Endodermal cell (in vitro differentiated cells): ENCODE results near the gene KRTAP5-10. TPM values are rescaled to one million over a fixed set of nuclear protein-coding genes. Genes with fewer than 3 reads are reported as not detected.

Source experiments
- DNase-seq: peaks from one replicate; pipeline ENCODE4 v3.0.0-alpha.2; 2017
- H3K27ac ChIP-seq: 2 replicates; pipeline ENCODE4 v1.5.1; 2013; ENCODE audit warnings: mild to moderate bottlenecking, low read depth, low read length, moderate library complexity
- H3K27me3 ChIP-seq: 2 replicates; pipeline ENCODE4 v1.6.1; 2013; ENCODE audit warnings: mild to moderate bottlenecking, low read length, moderate library complexity; ENCODE audit not compliant: insufficient read depth, control insufficient read depth, poor library complexity, severe bottlenecking
- H3K36me3 ChIP-seq: 2 replicates; pipeline ENCODE4 v1.7.0; 2013; ENCODE audit warnings: mild to moderate bottlenecking, low read length, moderate library complexity; ENCODE audit not compliant: control insufficient read depth, insufficient read depth
- H3K4me1 ChIP-seq: one replicate; pipeline ENCODE4 v1.7.0; 2013; ENCODE audit warnings: low read length; ENCODE audit not compliant: control insufficient read depth, insufficient read depth
- H3K4me3 ChIP-seq: 2 replicates; pipeline ENCODE4 v1.5.1; 2013; ENCODE audit warnings: mild to moderate bottlenecking, low read length, moderate library complexity
- H3K9ac ChIP-seq: 2 replicates; pipeline ENCODE4 v1.6.1; 2013; ENCODE audit warnings: mild to moderate bottlenecking, low read length, moderate library complexity; ENCODE audit not compliant: poor library complexity, severe bottlenecking; ENCODE audit errors: extremely low read depth
- H3K9me3 ChIP-seq: 2 replicates; pipeline ENCODE4 v1.6.1; 2013; ENCODE audit warnings: mild to moderate bottlenecking, low read length, moderate library complexity; ENCODE audit not compliant: control insufficient read depth
- H3K27ac Mint-ChIP-seq: 2 replicates; pipeline ENCODE4 v1.8.0; 2020; ENCODE audit warnings: mixed read lengths
- H3K27me3 Mint-ChIP-seq: 2 replicates; pipeline ENCODE4 v1.8.0; 2021; ENCODE audit warnings: mild to moderate bottlenecking, mixed read lengths; ENCODE audit not compliant: insufficient read depth
- H3K36me3 Mint-ChIP-seq: 2 replicates; pipeline ENCODE4 v1.8.0; 2020; ENCODE audit warnings: low read depth, mixed read lengths
- H3K4me1 Mint-ChIP-seq: 2 replicates; pipeline ENCODE4 v1.8.0; 2020; ENCODE audit warnings: mixed read lengths
- H3K4me3 Mint-ChIP-seq: 2 replicates; pipeline ENCODE4 v1.8.0; 2020; ENCODE audit warnings: mild to moderate bottlenecking, moderate library complexity, mixed read lengths
- H3K9me3 Mint-ChIP-seq: 2 replicates; pipeline ENCODE4 v1.8.0; 2020; ENCODE audit warnings: mild to moderate bottlenecking, mixed read lengths
- WGBS, 2 experiments: methylation state at CpG; one replicate each; pipeline versions ENCODE4 v1.1.5 to v1.1.7; 2013; ENCODE audit warnings: missing lambda C conversion rate in 2 of 2, mixed read lengths in 1 of 2; ENCODE audit not compliant: insufficient coverage in 1 of 2, insufficient read length in 1 of 2; 5-methylcytosine and 5-hydroxymethylcytosine counted together
- total RNA-seq, 2 donors: library from RNA; stranded (reverse); fragmentation: NEBNext Ultra II Directional in 1 of 2; extraction: Animal tissue kit (Norgen Biotek cat#: 25700) in 1 of 2; gene quantifications; 2 replicates in 1 of 2; 3 replicates in 1 of 2; pipeline ENCODE4 v1.2.1, GENCODE V29; 2021
- TF ChIP-seq, protein P1 (sequence below): fragments of 200-600 bp; sonication (generic); conservative IDR thresholded peaks from 2 replicates; pipeline ENCODE4 v1.5.0; 2021; ENCODE audit warnings: antibody characterized with exemption, mild to moderate bottlenecking

KRTAP5-10 gene
- total RNA-seq, 2 donors from 2014 or later: 0.29 TPM; not detected in 1

DNA sequence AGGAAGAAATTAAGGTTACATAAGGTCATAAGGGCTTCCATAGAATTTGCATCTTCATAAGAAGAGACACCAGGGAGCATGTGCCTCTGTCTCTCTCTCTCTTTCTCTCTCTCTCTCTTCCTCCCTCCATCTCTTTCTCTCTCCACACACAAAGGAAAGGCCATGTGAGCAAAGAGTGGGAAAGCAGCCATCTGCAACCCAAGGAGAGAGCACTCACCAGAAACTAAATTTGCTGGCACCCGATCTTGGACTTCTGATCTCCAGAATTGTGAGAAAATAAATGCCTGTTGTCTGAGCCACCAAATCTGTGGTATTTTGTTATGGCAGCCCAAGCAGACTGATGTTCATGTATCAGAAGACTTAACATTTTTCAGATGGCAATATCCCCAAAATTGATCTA lies 6.4 kb upstream of the KRTAP5-10 start:
- TF ChIP-seq, protein P1, sequence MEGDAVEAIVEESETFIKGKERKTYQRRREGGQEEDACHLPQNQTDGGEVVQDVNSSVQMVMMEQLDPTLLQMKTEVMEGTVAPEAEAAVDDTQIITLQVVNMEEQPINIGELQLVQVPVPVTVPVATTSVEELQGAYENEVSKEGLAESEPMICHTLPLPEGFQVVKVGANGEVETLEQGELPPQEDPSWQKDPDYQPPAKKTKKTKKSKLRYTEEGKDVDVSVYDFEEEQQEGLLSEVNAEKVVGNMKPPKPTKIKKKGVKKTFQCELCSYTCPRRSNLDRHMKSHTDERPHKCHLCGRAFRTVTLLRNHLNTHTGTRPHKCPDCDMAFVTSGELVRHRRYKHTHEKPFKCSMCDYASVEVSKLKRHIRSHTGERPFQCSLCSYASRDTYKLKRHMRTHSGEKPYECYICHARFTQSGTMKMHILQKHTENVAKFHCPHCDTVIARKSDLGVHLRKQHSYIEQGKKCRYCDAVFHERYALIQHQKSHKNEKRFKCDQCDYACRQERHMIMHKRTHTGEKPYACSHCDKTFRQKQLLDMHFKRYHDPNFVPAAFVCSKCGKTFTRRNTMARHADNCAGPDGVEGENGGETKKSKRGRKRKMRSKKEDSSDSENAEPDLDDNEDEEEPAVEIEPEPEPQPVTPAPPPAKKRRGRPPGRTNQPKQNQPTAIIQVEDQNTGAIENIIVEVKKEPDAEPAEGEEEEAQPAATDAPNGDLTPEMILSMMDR: no peak
- H3K4me1 ChIP-seq: no peaks in the 10 kb centered on the region
- no peak overlapping the region for H3K27ac ChIP-seq
- Mint-ChIP-seq H3K9me3 (peaks cover 44% of the 10 kb centered on the region), H3K4me1 (no peaks in the 10 kb centered on the region), H3K4me3 (no peak overlapping the region), H3K36me3 (peaks cover 3% of the 10 kb centered on the region), H3K27ac (no peak overlapping the region), H3K27me3 (peaks cover 4% of the 10 kb centered on the region)
- H3K36me3 ChIP-seq: no peaks in the 10 kb centered on the region
- peaks cover 26% of the 10 kb centered on the region for H3K9me3 ChIP-seq
- 91 to 100% methylated on average over 1 of the region's 1 CpG for WGBS, 2 experiments
- no peak overlapping the region for H3K9ac ChIP-seq
- no peak for DNase-seq
- H3K4me3 ChIP-seq: no peak overlapping the region
- H3K27me3 ChIP-seq: no peaks in the 10 kb centered on the region

DNA sequence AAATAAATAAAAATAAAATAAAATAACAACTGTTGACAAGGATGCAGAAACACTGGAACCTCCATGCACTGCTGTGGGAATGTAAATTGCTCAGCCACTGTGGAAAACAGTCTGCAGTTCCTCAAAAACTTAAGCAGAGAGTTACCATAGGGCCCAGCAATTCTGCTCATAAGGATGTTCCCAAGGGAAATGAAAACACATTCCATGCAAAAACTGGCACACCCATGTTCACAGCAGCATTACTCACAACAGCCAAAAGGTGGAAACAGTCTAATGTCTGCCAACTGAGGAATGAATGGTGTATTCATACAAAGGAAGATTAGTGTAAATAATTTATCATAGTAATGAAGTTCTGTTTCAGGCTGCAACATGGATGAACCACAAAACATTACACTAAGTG lies 3.2 kb upstream of the KRTAP5-10 start:
- Mint-ChIP-seq H3K36me3 (peaks cover 3% of the 10 kb centered on the region), H3K4me3 (no peak overlapping the region), H3K27ac (no peak overlapping the region), H3K4me1 (peaks cover 2% of the 10 kb centered on the region), H3K9me3 (peaks cover 43% of the 10 kb centered on the region), H3K27me3 (peaks cover 9% of the 10 kb centered on the region)
- H3K9ac ChIP-seq: no peak overlapping the region
- TF ChIP-seq, protein P1: no peak
- H3K36me3 ChIP-seq: no peaks in the 10 kb centered on the region
- H3K27ac ChIP-seq: no peak overlapping the region
- peaks cover 26% of the 10 kb centered on the region for H3K9me3 ChIP-seq
- H3K4me3 ChIP-seq: no peak overlapping the region
- H3K4me1 ChIP-seq: no peaks in the 10 kb centered on the region
- H3K27me3 ChIP-seq: no peaks in the 10 kb centered on the region
- DNase-seq: no peak

DNA sequence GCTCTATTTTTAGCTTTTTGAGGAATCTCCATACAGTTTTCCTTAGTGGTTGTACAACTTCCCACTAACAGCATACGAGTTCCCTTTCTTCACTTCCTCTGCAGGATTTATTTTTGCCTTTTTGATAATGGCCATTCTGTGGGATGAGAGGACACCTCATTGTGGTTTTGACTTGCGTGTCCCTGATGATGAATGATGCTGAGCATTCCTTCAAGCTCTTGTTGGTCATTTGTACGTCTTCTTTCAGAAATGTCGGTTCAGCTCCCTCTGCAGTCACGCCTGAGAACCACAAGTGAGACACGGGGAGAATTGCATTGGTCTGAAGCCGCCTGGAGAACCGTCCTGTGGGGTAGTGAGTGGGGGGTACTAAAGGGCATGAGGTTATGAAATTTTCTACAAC lies 2.0 kb upstream of the KRTAP5-10 start:
- Histone ChIP-seq H3K27ac (no peak overlapping the region), H3K4me3 (no peak overlapping the region), H3K36me3 (no peaks in the 10 kb centered on the region), H3K4me1 (no peaks in the 10 kb centered on the region), H3K9ac (no peak overlapping the region), H3K9me3 (peaks cover 18% of the 10 kb centered on the region), H3K27me3 (no peaks in the 10 kb centered on the region)
- peaks cover 6% of the 10 kb centered on the region for H3K4me1 Mint-ChIP-seq
- peak; percentile 82 for DNase-seq
- H3K36me3 Mint-ChIP-seq: no peaks in the 10 kb centered on the region
- H3K27ac Mint-ChIP-seq: no peak overlapping the region
- H3K4me3 Mint-ChIP-seq: no peak overlapping the region
- 32 to 58% methylated on average over 7 to 8 of the region's 8 CpGs for WGBS, 2 experiments
- peaks cover 9% of the 10 kb centered on the region for H3K27me3 Mint-ChIP-seq
- TF ChIP-seq, protein P1: peak; percentile 81
- peaks cover 31% of the 10 kb centered on the region for H3K9me3 Mint-ChIP-seq
